Left renal cortex interstitium (tissue), 4 donors: ENCODE results near the gene CNNM3. TPM values are rescaled to one million over a fixed set of nuclear protein-coding genes. Genes with fewer than 3 reads are reported as not detected.
"Not testable (repeated sequence)": the region's sequence is repeated elsewhere in the genome, so short reads cannot be mapped to it uniquely, and the experiment has no call there.

Source experiments
- DNase-seq, 4 donors: peaks; one replicate each; pipeline ENCODE4 v3.0.0-alpha.2; 2013; ENCODE audit warnings: low read depth in 4 of 4, low spot score in 2 of 4, missing footprints in 1 of 4
- polyA plus RNA-seq, 4 donors: library from polyadenylated mRNA; unstranded; fragments of 120-200 nt; gene quantifications; one replicate each; pipeline ENCODE4 v1.2.1, GENCODE V29; 2013; ENCODE audit not compliant: insufficient read length in 4 of 4

The CNNM3 gene
- polyA plus RNA-seq, 4 donors, result 26.5 to 43.5 (median 32.9) TPM

DNA sequence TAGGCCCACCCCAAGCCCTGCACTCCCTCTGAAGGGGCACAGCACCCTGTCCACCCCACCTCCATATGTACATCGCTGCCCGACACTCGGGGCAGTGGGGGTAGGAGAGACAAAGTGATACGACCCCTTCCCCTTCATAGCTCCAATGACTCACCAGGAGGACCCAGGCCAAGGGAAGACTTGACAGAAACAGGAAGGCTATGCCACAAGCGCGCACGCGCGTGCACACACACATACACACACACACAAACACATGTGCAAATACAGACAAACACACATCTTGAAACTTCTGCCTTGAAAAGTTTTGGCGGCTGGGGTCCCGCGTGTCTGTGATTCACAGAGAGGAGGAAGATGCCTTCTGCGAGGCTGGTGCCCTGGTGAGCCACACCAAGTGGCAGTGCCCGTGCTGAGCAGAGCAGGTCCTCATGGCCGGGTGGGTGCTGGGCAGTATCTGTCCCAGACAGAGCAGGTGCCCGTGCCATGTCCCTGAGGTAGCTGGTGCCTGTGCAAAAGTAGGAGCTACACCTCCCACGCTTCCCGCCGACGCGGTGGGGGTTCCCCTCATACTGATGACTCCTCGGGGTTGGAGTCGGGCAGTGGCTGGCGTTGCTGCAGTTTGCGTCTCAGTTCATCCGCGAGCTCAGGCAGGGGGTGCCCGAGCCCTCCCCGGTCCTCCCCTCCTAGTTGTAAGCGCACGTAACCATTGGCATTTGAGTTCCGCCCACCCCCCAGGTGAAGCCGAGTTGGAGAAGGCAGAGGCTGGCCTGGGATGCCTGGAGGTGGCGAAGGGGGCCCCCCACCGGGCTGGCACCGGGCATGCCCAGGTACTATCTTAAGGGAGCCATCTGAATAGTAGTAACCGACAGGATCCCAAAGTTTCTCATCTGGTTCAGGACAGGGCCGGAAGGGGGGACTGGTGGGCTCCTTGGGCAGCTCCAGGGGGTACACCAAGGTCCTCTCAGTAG, 44.3 kb downstream of the CNNM3 start:
- DNase-seq, result no peak

GRCh38 chr2:96861074-96861473, 45.0 kb downstream of the CNNM3 start:
- no peak for DNase-seq

DNA sequence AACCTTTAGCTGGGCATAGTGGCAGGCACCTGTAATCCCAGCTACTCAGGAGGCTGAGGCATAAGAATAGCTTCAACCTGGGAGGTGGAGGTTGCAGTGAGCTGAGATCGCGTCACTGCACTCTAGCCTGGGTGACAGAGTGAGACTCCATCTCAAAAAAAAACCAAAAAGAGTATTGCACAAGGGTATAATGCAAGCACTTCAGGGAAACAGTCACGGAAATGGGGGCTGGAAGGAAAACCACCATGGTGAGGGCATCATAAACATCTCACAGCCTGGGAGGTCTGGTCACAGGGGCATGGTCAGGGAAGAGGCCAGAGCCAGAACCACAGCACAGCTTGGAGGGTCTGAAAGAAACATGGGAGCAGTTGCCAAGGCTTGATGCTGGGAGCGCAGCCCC, 47.0 kb downstream of the CNNM3 start:
- DNase-seq, result not testable (repeated sequence)

- no peak for DNase-seq
Observed at GRCh38 chr2:96863575-96864342, 47.7 kb downstream of the CNNM3 start.

GRCh38 chr2:96864343-96865091, 48.4 kb downstream of the CNNM3 start:
- DNase-seq, result no peak

DNA sequence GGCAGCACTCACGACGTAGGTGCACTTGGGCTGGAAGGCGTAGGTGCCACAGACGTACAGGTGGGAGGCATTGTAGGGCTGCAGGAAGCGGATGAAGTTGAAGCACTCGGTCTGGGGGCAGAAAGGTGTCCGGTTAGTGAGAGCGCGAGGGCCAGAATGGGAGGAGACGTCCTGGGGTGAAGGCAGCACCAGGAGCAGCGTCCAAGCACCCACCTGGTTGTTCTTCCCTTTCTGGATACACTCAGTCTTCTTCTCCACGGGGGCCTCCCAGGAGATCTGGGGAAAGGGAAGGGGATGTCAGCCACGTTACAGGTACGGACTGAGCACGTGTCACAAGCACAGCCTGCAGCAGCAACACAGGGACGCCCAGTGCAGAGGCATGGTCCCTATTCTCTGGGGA, 49.6 kb downstream of the CNNM3 start:
- DNase-seq, result no peak

GRCh38 chr2:96866149-96866548, 50.1 kb downstream of the CNNM3 start:
- no peak for DNase-seq

DNA sequence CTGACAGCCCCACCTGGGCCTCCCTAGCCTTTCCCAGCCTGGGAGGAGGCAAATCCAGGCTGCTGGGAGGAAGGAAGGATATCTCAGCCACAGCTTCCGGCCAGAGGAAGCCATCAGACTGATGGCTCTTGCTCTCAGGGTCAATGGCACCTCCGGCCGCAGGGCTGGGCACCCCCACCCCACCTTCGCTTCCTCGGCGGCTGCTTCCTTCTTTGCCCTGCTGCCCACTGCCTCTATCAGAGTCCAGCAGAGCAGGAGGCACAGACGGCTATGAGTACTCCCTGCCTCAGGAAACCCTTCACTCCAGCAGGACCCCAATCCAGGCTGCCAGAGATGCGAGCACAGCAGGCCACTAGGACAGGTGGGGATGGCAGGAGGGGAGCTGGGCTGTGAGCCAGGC, 50.5 kb downstream of the CNNM3 start:
- no peak for DNase-seq

DNA sequence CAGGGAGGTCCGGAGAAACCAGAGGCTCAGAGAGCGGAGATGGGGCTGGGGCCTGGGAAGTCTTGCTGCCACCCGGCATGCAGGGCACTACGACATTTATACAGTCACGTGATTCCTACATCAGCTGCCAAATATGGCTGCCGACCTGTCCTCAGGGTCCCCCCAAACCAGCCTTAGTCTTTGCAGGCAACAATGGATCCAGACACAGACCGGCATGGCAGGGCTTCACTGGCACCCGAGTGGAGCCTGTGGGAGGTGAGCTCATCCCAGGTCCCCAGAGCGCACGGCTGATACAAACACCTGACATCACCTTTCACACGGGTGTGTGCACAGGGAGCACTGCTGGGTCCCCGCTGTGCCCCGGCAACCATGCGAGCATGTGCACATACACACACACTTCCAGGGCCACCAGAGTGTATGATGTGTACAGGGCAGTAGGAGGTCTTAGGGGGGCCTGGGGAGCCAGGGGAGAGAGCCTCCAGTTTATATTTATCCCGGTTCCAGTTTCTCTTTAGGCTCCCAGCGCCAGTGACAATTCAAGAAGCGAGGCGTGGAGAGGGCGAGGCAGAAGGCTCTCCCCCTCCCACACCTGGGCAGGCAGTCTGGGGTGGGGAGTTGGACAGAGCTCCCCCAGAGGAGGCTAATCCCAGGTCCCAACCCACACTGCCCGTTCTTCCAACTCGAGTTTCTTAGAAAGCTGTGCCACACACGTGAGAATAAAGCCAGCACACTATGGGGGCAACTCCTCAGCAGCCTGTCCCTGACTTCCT, 51.1 kb downstream of the CNNM3 start:
- no peak for DNase-seq

- no peak for DNase-seq
Observed at GRCh38 chr2:96867756-96868554, 51.9 kb downstream of the CNNM3 start.

DNA sequence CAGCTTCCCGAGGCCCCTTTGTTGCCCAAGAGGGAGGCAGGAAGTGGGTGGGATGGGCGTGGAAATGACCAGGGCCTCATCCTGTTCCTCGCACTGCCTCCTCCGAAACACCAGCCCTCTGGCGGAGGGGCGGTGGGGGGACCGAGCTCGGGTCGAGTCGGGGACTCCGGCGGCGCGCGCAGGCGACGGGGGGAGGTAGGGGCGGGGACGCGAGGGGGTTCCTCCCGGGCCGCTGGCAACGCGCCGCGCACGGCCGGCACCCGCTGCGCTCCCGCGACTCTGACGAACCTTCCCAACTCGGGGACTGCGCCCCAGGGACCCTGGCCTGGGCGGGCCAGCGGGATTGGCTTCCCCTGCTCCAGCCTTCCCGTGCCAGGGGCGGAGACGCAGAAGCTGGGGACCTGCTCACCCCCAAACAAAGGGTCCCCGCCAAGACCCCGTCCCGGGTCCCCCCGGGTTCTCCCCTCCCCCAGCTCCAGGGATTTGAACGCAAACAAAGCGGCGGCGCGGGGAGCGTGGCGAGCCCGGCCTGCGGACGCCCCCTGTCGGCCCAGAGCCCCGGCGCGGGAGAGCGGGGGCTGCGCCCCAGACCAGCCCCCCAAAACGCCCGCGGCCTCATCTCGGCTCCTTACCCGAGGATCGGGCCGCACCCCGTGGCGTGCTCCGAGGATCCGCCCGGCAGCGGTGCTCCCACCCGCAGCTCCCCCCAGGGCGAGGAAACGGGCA, 52.6 kb downstream of the CNNM3 start:
- peak in 1 of 4 donors; percentile 84 for DNase-seq

DNA sequence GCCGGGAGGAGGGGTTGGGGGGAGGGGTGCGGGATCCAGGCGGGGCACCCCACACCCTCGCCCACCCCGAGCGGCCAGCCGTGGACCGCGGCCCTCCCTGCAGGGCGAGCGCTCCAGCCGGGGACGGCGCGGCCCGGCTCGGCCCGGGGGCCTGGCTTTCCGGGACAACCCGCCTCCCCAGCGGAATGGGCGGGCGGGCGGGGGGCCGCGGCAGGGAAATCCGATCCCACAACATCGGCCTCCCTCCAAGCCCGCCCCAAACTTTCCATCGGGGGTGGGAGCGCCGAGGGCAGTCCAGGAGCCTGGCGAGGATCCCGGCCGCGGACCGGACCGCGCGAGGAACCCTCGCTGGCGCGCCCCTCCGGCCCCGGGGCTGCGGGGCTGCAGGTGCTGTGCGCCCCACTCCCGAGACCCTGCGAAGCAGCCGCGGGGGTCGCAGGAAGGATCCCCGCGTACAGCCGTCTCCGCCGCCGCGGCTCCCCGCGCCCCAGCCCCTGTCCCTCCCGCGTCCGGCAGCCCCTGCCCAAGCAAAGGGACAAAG, 53.3 kb downstream of the CNNM3 start:
- DNase-seq, result no peak

GRCh38 chr2:96869822-96870625, 54.0 kb downstream of the CNNM3 start, which contains the start of gene SEMA4C:
Gene SEMA4C (minus strand): TSS chr2:96870080. CDS start chr2:96867886, 2,194 bp downstream.
- no peak for DNase-seq

DNA sequence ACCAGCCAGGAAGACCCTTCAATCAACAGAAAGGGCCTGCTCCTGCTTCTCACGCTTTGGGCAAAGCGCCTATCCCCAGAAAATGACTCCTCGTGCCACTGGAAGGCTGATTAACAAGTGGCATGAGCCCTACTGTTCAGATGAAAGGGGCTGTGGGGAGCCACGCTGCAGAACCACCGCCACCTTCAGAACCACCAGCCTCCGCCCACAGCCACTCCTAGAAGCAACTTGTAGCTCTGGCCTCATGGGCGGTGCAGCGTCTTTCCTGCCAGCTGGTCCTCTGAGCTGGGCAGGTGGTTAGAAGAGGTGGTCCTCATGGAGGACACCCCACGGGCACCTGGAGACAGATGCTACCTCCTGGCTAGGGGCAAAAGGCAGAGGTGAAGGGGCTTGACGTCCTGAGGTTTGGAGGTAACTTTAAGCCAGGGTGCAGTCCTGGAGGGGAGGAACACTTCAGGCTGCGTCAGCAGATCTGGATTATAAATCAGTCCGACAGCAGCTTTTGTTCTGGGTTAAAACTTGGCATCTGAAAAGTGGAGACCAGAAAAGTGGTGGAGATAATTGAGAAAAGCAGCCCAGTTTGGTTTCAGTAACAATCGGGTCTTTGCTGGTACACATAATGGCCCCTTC, 54.7 kb downstream of the CNNM3 start:
- DNase-seq, result no peak

DNA sequence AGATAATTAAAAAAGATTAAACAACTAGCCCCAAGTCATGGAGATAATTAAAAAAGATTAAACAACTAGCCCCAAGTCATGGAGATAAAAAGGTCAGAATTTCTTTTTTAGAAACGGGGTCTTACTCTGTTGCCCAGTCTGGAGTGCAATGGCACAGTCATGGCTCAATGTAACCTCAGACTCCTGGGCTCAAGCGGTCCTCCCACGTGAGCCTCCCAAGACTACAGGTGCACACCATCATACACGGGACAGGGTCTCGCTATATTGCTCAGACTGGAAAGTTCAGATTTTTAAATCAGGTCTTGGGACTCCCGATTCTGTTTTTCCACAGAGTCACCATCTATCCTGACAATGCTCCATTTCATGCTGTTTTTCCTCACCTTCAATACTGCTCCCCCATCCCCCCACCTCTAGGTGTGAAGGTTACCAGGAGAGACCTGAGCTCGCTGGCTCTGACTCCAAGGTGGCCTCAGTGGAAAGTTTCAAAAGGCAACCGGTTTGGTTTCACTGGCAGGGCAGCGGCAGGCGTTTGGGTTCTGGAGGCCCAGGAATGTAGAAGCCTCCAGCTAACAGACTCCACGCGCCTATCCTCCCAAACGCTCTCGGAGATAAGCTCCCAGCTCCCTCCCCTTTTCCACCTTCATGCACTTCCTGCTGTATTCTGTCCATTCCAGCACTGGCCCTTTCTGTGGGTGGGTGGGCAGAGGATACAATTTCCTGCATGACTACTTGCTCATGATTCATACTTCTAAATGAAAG, 56.7 kb downstream of the CNNM3 start:
- no peak for DNase-seq

GRCh38 chr2:96873651-96874096, 57.6 kb downstream of the CNNM3 start:
- no peak for DNase-seq
